Hematopoietic multipotent progenitor cell treated with erythropoietin and hydrocortisone succinate and interleukin-3 and kit ligand, for 4 days (in vitro differentiated cells): ENCODE data around the gene PAK5.

ENCODE experiments used
- DNase-seq: peaks from one replicate; pipeline ENCODE4 v3.0.0-alpha.2; 2015

The PAK5 gene

DNA sequence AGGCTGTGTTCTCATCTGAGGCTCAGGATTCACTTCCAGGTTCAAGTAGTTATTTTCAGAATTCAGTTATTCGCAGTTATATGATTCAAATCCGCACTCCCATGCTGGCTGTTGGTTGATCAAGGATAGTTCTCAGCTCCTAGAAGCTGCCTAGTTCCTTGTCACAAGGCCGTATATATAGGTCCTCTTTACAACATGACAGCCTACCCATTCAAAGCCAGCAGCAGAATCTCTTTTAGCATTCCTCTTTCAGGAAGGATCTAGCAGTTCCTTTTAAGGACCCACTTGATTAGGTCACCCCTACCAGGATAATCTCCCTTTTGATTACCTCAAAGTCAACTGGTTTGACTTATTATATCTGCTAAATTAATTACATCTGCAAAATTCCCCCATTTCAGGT, 348.2 kb downstream of the PAK5 start:
- no peak for DNase-seq

DNA sequence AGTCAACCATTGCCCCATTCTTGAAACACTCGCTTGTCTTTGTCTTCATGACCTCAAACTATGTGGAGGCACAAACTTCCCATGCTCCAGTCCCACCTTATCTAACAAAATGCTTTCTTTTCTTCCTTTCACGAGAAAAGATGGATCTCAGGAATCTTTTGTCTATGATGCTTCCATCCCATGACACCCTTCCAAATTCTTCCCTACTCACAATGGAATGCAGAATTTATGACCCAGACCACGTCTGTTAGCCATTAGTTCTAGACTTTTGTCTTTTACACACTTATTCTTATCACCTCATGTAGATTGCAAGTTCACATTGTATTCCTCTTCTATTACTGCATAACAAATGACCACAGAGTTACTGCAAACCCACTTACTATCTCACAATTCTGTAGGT, 348.7 kb downstream of the PAK5 start:
- DNase-seq, result no peak

DNA sequence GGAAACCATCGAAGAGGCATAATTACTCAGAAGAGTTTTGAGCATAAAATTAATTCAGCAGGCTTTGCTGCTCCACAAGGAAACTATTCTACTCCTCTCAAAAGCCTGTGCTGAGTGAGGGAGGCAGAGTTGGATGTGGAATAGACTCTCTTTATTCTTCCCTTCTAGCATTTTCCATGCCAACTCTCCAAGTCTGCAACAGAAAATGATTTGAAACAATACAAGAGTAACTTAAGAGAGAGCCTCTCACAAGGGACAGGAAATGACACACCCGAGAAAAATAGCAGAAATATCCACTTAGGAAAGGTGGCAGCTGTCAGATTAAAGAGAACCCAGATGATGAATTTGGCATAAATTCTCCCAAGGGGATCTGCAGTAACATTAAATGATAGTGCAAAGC, 350.8 kb downstream of the PAK5 start:
- DNase-seq, result no peak
